ENCODE results near the gene PALS1.

The PALS1 gene

GRCh38 chr14:67207810-67208209, 33.4 kb upstream of the PALS1 start:
- POLR2A ChIA-PET: no interaction called here
- no peak for DNase-seq (ENCODE audit: low read depth, low spot score)
- CTCF ChIA-PET: interaction anchor here (1.3 kb wide), 1 partner anchor 12 kb away, joined by 3 read pairs; no protein-coding TSS in a partner anchor
- no peak overlapping the region for H3K4me3 ChIP-seq (ENCODE audit: low read depth, low read length)
- no peak for TF ChIP-seq CTCF (IDR thresholded peaks at IDR 0.05; ENCODE audit: insufficient read depth, low read length, missing control alignments)

DNA sequence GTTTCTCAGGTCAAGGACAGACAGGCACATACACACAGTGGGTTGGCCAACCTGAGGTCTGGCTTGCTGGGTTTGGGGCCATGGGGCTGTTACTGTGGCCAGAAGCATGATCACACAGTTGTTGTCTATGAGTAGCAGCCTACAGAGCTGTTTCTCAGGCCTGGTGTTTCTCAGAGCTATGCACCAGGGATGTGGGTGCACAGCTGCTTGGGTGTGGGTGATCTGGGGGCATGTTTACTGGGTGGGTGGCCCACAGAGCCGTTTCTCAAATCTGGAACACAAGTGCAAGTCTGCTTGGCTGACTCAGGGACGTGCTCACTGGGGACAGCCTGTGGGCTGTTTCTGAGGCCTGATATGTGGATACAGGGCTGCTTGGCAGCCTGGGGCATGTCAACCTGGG, 23.1 kb upstream of the PALS1 start:
- ChIA-PET POLR2A (no interaction called here), CTCF (no interaction called here)
- no peak for DNase-seq (ENCODE audit: low read depth, low spot score)
- no peak for TF ChIP-seq CTCF (IDR thresholded peaks at IDR 0.05; ENCODE audit: insufficient read depth, low read length, missing control alignments)
- H3K4me3 ChIP-seq (ENCODE audit: low read depth, low read length): no peak overlapping the region

DNA sequence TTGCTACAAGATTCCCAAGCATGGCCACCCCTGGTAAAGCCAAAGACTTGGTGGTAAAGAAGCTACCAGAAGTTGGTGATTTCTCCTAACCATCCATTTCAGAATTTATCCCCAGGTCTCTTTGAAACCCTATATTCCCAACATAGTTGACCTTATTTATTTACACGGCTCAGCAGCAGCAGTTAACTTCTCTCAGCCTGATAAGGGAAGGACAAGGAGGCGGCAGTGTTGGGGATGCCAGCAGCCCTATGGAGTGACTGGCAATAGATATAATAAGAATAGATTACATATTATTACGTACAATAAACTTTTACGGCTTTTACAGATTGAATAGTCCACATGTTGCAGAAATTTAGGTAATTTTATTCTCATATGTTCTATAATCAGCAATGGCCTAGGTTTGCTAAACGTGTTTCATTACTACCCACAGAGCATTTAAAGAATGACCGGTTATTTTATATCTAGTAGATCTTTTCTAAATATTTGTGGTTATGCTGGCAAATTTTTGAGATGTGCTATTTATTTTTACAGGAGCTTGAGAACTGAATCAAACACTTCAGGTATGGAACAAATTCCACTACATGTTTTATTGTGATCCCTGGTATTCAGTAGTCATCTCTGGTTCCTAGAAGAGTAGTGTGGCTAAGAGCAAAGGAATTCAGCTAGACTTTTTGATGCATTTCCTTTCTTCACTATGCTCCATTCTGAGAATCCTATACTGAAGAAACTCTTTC, 19.8 kb upstream of the PALS1 start:
- H3K4me3 ChIP-seq (ENCODE audit: low read depth, low read length): no peak overlapping the region
- TF ChIP-seq CTCF (IDR thresholded peaks at IDR 0.05; ENCODE audit: insufficient read depth, low read length, missing control alignments): no peak
- ChIA-PET POLR2A (interaction anchor here (1.8 kb wide), 1 partner anchor 20 kb away, joined by 9 read pairs; the partner anchor contains the start of gene PALS1), CTCF (interaction anchor here (1.4 kb wide), 1 partner anchor 11 kb away, joined by 4 read pairs; no protein-coding TSS in a partner anchor)
- DNase-seq (ENCODE audit: low read depth, low spot score): peak; percentile 76

DNA sequence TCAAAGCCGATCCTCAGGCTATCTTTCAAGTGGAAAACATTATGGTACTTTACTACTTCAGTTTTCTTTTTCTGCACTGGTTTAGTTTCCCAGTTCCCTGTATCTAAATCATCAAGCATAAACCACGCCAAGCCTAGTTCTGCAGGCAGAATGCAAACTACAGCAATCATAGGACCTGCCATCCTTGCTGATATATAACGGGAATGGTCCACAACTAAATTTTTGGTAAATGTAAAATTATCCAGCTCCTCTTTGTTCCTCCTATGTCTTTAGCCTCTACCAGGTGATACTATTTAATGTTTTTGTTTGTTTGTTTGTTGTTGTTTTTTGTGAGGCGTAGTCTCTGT, 19.3 kb upstream of the PALS1 start:
- no peak for TF ChIP-seq CTCF (IDR thresholded peaks at IDR 0.05; ENCODE audit: insufficient read depth, low read length, missing control alignments)
- no peak for DNase-seq (ENCODE audit: low read depth, low spot score)
- no peak overlapping the region for H3K4me3 ChIP-seq (ENCODE audit: low read depth, low read length)
- POLR2A ChIA-PET: interaction anchor here (1.8 kb wide), 1 partner anchor 19 kb away, joined by 9 read pairs; the partner anchor contains the start of gene PALS1
- CTCF ChIA-PET: interaction anchor here (1.4 kb wide), 1 partner anchor 10 kb away, joined by 4 read pairs; no protein-coding TSS in a partner anchor

GRCh38 chr14:67225523-67225922, 15.7 kb upstream of the PALS1 start:
- POLR2A ChIA-PET: no interaction called here
- TF ChIP-seq CTCF (IDR thresholded peaks at IDR 0.05; ENCODE audit: insufficient read depth, low read length, missing control alignments): no peak
- no peak overlapping the region for H3K4me3 ChIP-seq (ENCODE audit: low read depth, low read length)
- CTCF ChIA-PET: interaction anchor here (1.8 kb wide), 1 partner anchor 60 kb away, joined by 4 read pairs; no protein-coding TSS in a partner anchor
- no peak for DNase-seq (ENCODE audit: low read depth, low spot score)

DNA sequence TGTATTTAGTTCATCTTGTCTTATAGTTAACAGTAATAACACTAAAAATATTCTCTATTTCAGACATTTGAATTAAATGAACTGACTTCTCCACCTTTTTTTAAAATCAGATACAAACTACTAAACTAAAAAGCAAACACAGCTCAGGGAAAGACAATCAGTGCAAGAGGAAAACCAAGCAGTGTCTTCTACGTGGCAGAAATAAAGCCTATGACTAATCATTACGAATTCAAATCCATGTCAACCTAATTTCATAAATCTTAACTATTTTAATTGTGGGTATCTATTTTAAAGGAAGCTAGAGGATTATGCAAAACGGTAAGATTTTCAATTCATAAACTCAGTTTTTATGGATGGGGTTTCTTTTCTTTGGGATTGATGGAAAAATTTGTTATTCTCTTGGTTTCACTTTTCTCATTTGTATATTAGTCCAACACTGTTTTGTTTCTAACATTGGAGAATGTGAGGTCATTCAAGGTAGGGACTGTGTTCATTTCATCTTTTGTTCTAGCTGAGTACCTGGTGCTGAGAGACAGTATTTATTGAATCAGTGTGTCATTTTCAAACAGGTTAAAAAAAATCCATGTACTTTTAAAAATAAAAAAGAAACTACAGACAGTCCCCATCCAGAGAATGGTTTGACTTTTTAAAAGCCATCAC, 12.8 kb upstream of the PALS1 start:
- POLR2A ChIA-PET: no interaction called here
- no peak for DNase-seq (ENCODE audit: low read depth, low spot score)
- no peak overlapping the region for H3K4me3 ChIP-seq (ENCODE audit: low read depth, low read length)
- CTCF ChIA-PET: interaction anchor here (1.2 kb wide), 1 partner anchor 132 kb away, joined by 4 read pairs; the partner anchor contains the start of genes ATP6V1D and EIF2S1
- no peak for TF ChIP-seq CTCF (IDR thresholded peaks at IDR 0.05; ENCODE audit: insufficient read depth, low read length, missing control alignments)

Measured in AG04449 (cell line).